Suprapubic skin (tissue), 4 donors: Measurements from ENCODE around the gene ARHGAP20. TPM values are rescaled to one million over a fixed set of nuclear protein-coding genes. Genes with fewer than 3 reads are reported as not detected.
A peak's percentile ranks its signal among the peaks of the same experiment; 100 is the strongest.

Source experiments
- DNase-seq, 2 donors: peaks; one replicate each; pipeline ENCODE4 v3.0.0-alpha.2; 2019; ENCODE audit warnings: low spot score in 2 of 2
- H3K27ac ChIP-seq: fragments of 200-600 bp; sonication (generic); one replicate; pipeline ENCODE4 v1.5.1; 2019
- H3K27me3 ChIP-seq: fragments of 200-600 bp; sonication (generic); one replicate; pipeline ENCODE4 v1.5.1; 2019
- H3K36me3 ChIP-seq: fragments of 200-600 bp; sonication (generic); one replicate; pipeline ENCODE4 v1.5.1; 2019
- H3K4me1 ChIP-seq: fragments of 200-600 bp; sonication (generic); one replicate; pipeline ENCODE4 v1.5.1; 2019
- H3K4me3 ChIP-seq: fragments of 200-600 bp; sonication (generic); one replicate; pipeline ENCODE4 v1.5.1; 2019; ENCODE audit warnings: mild to moderate bottlenecking
- H3K9me3 ChIP-seq: fragments of 200-600 bp; sonication (generic); one replicate; pipeline ENCODE4 v1.5.1; 2019
- EP300 ChIP-seq: sonication (generic); formaldehyde crosslinking; IDR thresholded peaks from one replicate; pipeline ENCODE4 v1.6.1; 2017; ENCODE audit warnings: antibody characterized with exemption
- POLR2A ChIP-seq, 2 donors: fragments of 450-650 bp; IDR thresholded peaks; one replicate each; pipeline ENCODE4 v1.6.1; 2017; ENCODE audit warnings: antibody characterized with exemption in 2 of 2, mild to moderate bottlenecking in 2 of 2, moderate library complexity in 2 of 2
- POLR2AphosphoS5 ChIP-seq, 3 donors: sonication (generic); formaldehyde crosslinking; IDR thresholded peaks; one replicate each; pipeline ENCODE4 v1.6.1; 2017; ENCODE audit warnings: antibody characterized with exemption in 3 of 3
- WGBS: methylation state at CpG from one replicate; pipeline ENCODE4 v1.1.5; 2018; 5-methylcytosine and 5-hydroxymethylcytosine counted together
- total RNA-seq, 4 donors: library from RNA; depleted of rRNA; stranded (reverse); fragments of >200 nt; gene quantifications; one replicate each; pipeline ENCODE4 v1.1.0, GENCODE V29; 2016
- TF ChIP-seq, protein P1 (sequence below), 2 donors: fragments of 200-600 bp in 1 of 2; fragments of 450-650 bp in 1 of 2; sonication (generic) in 1 of 2; IDR thresholded peaks; one replicate each; pipeline ENCODE4 v1.5.1; 2016 to 2019; ENCODE audit warnings: antibody characterized with exemption in 2 of 2, mild to moderate bottlenecking in 1 of 2, moderate library complexity in 1 of 2

The ARHGAP20 gene
- total RNA-seq, 4 donors from 2014 or later = 1.2 to 2.1 (median 1.7) TPM

DNA sequence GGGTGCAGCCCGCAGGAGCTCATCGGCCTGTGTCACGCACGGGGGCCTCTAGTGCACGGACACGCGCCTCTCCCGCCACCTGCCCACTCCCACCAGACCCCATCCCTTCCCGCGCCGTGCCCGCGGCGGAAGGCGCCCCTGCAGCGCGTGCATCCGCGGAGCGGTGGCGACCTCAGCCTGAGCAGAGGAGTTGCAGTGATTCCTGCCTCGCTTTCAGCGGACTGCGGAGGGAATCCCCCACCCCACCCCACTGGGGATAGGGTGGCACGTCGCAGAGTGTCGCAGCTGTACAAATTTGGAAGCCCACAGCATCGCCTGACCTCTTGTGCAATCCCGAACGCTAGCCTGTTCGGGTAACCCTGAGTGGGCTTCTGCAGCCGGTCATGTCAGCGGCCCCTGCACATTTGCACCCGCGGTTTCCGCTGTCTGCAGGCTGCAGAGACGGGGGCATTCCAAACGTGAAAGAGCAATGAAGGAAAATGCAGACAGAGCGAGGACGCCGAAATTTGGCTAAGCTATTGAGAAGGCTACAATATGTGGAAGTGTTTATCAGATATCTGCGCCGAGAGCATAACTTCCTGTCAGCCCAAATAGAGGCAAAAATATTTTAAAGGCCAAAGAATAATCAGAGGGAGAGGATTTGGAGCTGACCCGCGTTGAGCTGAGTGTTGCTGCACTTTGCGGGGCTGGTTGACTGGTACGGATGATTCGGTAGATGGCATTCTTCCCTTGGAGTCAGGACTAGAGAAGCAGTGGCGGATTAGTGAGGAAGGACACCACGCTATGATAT, 617 bp upstream of the ARHGAP20 start:
- H3K9me3 ChIP-seq = no peaks in the 10 kb centered on the region
- peak overlapping the region; percentile 78 for H3K4me3 ChIP-seq
- DNase-seq = no peak
- H3K27ac ChIP-seq = peak overlapping the region; percentile 76
- TF ChIP-seq EP300 (no peak), POLR2AphosphoS5 (IDR thresholded peaks at IDR 0.05) (no peak), POLR2A (IDR thresholded peaks at IDR 0.05) (no peak)
- TF ChIP-seq, protein P1, sequence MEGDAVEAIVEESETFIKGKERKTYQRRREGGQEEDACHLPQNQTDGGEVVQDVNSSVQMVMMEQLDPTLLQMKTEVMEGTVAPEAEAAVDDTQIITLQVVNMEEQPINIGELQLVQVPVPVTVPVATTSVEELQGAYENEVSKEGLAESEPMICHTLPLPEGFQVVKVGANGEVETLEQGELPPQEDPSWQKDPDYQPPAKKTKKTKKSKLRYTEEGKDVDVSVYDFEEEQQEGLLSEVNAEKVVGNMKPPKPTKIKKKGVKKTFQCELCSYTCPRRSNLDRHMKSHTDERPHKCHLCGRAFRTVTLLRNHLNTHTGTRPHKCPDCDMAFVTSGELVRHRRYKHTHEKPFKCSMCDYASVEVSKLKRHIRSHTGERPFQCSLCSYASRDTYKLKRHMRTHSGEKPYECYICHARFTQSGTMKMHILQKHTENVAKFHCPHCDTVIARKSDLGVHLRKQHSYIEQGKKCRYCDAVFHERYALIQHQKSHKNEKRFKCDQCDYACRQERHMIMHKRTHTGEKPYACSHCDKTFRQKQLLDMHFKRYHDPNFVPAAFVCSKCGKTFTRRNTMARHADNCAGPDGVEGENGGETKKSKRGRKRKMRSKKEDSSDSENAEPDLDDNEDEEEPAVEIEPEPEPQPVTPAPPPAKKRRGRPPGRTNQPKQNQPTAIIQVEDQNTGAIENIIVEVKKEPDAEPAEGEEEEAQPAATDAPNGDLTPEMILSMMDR (IDR thresholded peaks at IDR 0.05) = no peak
- 2% methylated on average over 23 of the region's 50 CpGs for WGBS
- peaks cover 7% of the 10 kb centered on the region for H3K27me3 ChIP-seq
- H3K4me1 ChIP-seq = peaks cover 26% of the 10 kb centered on the region
- no peaks in the 10 kb centered on the region for H3K36me3 ChIP-seq

DNA sequence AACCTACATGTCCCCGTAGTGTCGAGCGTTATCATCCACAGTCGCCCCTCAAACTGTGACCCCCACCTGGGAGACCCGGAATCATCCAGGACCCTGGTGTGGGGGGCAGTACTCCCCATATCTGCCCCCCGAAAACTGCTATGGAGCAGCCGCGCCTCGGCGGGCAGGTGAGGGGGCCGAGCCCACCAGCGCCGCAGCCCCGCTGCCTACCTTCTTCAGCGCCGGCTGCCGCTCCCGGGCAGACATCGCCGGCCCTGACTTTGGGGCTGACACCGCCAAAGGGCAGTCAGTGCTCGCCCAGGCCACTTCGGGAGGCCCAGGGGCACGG, 825 bp downstream of the ARHGAP20 start:
- TF ChIP-seq POLR2A (IDR thresholded peaks at IDR 0.05) = no peak
- no peak for TF ChIP-seq POLR2AphosphoS5 (IDR thresholded peaks at IDR 0.05)
- 0% methylated on average over 16 of the region's 24 CpGs for WGBS
- no peaks in the 10 kb centered on the region for H3K9me3 ChIP-seq

DNA sequence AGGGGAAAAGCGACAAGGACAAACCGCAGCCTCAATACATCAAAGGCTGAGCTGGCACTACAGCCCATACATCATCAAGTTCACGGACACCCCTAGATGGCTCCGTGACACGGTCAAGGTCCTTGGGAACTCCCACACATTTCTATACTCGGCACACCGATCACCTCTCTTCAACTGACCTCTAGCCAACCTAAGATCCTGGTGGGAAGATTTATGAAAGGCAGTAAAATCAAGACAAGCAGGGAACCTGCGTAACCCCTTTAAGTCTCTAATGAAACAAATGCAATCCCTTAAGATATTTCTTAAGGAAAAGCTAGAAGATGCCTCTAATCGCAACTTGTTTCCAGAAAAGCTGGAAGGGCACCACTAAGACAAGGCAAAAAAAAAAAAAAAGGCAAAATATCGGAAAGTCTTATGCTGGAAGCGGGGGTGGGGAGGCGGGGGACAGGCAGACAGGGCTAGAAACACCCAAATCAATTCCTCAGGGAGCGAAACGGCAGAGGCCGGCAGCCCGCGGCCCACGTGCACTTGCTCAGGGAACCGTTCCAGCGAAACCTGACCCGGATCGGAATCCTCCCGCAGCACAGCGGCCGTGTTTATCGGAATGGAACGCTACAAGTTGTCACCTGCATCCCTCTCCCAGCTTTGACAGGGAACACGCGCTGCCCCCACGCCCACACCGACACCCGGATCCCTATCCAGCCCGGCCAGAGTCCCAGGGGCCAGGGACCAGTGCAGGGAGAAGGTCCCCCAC, 1.4 kb downstream of the ARHGAP20 start:
- Histone ChIP-seq H3K4me1 (peaks cover 26% of the 10 kb centered on the region), H3K4me3 (peak overlapping the region; percentile 78), H3K36me3 (no peaks in the 10 kb centered on the region), H3K27ac (no peak overlapping the region), H3K27me3 (peaks cover 7% of the 10 kb centered on the region), H3K9me3 (no peaks in the 10 kb centered on the region)
- no peak for TF ChIP-seq POLR2A (IDR thresholded peaks at IDR 0.05)
- TF ChIP-seq POLR2AphosphoS5 (IDR thresholded peaks at IDR 0.05) = no peak
- TF ChIP-seq, protein P1 (IDR thresholded peaks at IDR 0.05) = no peak
- DNase-seq = peak; percentile 71 to 80
- 14% methylated on average over 32 of the region's 33 CpGs for WGBS

More for the DNA sequence above, 825 bp downstream of the ARHGAP20 start:
- peak in 1 of 2 donors; percentile 49 for DNase-seq
- Histone ChIP-seq H3K27me3 (peaks cover 7% of the 10 kb centered on the region), H3K27ac (peak overlapping the region; percentile 76), H3K4me1 (peaks cover 26% of the 10 kb centered on the region), H3K36me3 (no peaks in the 10 kb centered on the region), H3K4me3 (peak overlapping the region; percentile 78)

DNA sequence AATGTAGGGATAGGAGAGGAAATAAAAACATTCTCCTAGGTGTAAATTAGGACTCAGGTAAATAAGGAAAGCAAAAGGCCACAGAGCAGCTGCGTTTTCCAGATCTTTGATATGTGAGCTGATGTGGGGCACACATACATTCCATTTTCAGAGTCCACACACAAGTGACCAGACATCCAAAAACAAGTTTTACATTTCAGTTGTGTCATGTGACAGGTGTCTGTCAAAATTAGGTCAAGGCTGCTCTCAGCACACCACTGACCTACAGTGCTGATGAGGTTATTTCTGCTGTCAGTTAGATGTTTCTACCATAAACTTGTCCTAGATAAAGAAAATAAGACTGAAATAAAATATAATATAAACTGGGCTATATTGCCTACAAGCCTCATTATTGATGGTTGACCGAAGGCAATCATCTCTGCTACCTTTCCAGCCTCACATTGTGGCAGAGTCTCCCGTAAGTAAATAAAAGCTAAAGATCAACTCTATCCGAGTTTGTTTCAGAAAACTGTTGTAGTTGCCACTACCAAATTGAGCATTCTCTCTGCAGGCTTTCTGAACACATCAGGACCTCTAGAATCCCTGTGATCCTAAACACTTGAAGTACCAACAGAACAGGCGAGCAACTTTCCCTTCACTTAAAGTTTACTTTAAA, 7.9 kb downstream of the ARHGAP20 start:
- TF ChIP-seq POLR2AphosphoS5 (IDR thresholded peaks at IDR 0.05) (no peak), EP300 (no peak), POLR2A (IDR thresholded peaks at IDR 0.05) (no peak)
- TF ChIP-seq, protein P1 (IDR thresholded peaks at IDR 0.05) = no peak
- no peak overlapping the region for H3K4me3 ChIP-seq
- no peak for DNase-seq
- no peaks in the 10 kb centered on the region for H3K4me1 ChIP-seq
- WGBS = 94% methylated on average over 5 of the region's 5 CpGs
- no peaks in the 10 kb centered on the region for H3K9me3 ChIP-seq
- H3K27me3 ChIP-seq = no peaks in the 10 kb centered on the region
- no peaks in the 10 kb centered on the region for H3K36me3 ChIP-seq
- no peak overlapping the region for H3K27ac ChIP-seq

DNA sequence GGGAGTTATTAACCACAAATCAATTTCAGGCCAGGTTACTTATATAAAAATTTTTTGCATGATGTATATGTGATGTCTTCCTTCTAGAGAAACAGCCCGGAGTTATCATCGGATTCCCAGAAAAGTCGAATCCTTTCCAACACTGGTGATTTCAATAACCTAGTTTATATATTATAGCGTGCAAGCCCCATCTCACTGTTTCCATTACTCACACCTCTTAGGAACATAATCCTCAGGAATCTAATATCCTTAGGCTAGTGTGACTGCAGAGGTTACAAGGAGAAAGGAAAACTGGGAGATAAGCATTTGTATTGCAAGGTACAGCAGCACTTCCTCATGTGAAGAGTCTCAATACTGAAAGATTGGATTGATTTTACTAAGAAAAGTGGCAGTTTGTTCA, 20.3 kb downstream of the ARHGAP20 start:
- H3K27ac ChIP-seq = no peak overlapping the region
- no peak overlapping the region for H3K4me3 ChIP-seq
- no peak for DNase-seq

More for the DNA sequence above, 20.3 kb downstream of the ARHGAP20 start:
- 74% methylated on average over 4 of the region's 4 CpGs for WGBS
- Histone ChIP-seq H3K9me3 (no peaks in the 10 kb centered on the region), H3K36me3 (no peaks in the 10 kb centered on the region), H3K4me1 (no peaks in the 10 kb centered on the region), H3K27me3 (no peaks in the 10 kb centered on the region)
- no peak for TF ChIP-seq POLR2AphosphoS5 (IDR thresholded peaks at IDR 0.05)
- no peak for TF ChIP-seq EP300
- TF ChIP-seq, protein P1 (IDR thresholded peaks at IDR 0.05) = no peak
- no peak for TF ChIP-seq POLR2A (IDR thresholded peaks at IDR 0.05)
